ENCODE data around the gene PRKN. TPM values are rescaled to one million over a fixed set of nuclear protein-coding genes. Genes with fewer than 3 reads are reported as not detected.

The PRKN gene
- total RNA-seq, 6 experiments from 2014 or later = 0.32 TPM; not detected in 5

- Mint-ChIP-seq H3K4me1 (ENCODE audit: low read depth) (no peaks in the 10 kb centered on the region), H3K27ac (no peak overlapping the region), H3K9me3 (peaks cover 36% of the 10 kb centered on the region), H3K4me3 (no peak overlapping the region), H3K27me3 (ENCODE audit: insufficient read depth) (peaks cover 2% of the 10 kb centered on the region; the same call in 1 of the 2 replicates), H3K36me3 (ENCODE audit: low read depth) (no peaks in the 10 kb centered on the region)
- no peak for DNase-seq
- no peak for TF ChIP-seq CTCF (IDR thresholded peaks at IDR 0.05)
Measured at GRCh38 chr6:161745594-161746141, 981.9 kb downstream of the PRKN start.

- no peak overlapping the region for H3K27ac Mint-ChIP-seq
- DNase-seq = no peak
- no peaks in the 10 kb centered on the region for H3K36me3 Mint-ChIP-seq (ENCODE audit: low read depth)
- peaks cover 41% of the 10 kb centered on the region for H3K9me3 Mint-ChIP-seq
- TF ChIP-seq CTCF (IDR thresholded peaks at IDR 0.05) = no peak
- peaks cover 2% of the 10 kb centered on the region; the same call in 1 of the 2 replicates for H3K27me3 Mint-ChIP-seq (ENCODE audit: insufficient read depth)
- no peak overlapping the region for H3K4me3 Mint-ChIP-seq
- no peaks in the 10 kb centered on the region for H3K4me1 Mint-ChIP-seq (ENCODE audit: low read depth)
Measured at GRCh38 chr6:161745128-161745527, 982.4 kb downstream of the PRKN start.

- Mint-ChIP-seq H3K4me1 (ENCODE audit: low read depth) (no peaks in the 10 kb centered on the region), H3K36me3 (ENCODE audit: low read depth) (no peaks in the 10 kb centered on the region), H3K9me3 (peaks cover 41% of the 10 kb centered on the region), H3K27ac (no peak overlapping the region), H3K4me3 (no peak overlapping the region), H3K27me3 (ENCODE audit: insufficient read depth) (0 out of 2 replicates have a peak, but pooled peaks cover 2% of the 10 kb centered on the region)
- DNase-seq = no peak
- TF ChIP-seq CTCF (IDR thresholded peaks at IDR 0.05) = no peak
Measured at GRCh38 chr6:161744211-161745067, 983.1 kb downstream of the PRKN start.

GRCh38 chr6:161743509-161744178 lies 983.9 kb downstream of the PRKN start:
- Mint-ChIP-seq H3K9me3 (peaks cover 41% of the 10 kb centered on the region), H3K27me3 (ENCODE audit: insufficient read depth) (0 out of 2 replicates have a peak, but pooled peaks cover 2% of the 10 kb centered on the region), H3K27ac (no peak overlapping the region), H3K4me1 (ENCODE audit: low read depth) (no peaks in the 10 kb centered on the region), H3K36me3 (ENCODE audit: low read depth) (no peaks in the 10 kb centered on the region), H3K4me3 (no peak overlapping the region)
- DNase-seq = no peak
- no peak for TF ChIP-seq CTCF (IDR thresholded peaks at IDR 0.05)

GRCh38 chr6:161740486-161740885 lies 987.1 kb downstream of the PRKN start:
- Mint-ChIP-seq H3K4me1 (ENCODE audit: low read depth) (no peaks in the 10 kb centered on the region), H3K9me3 (peaks cover 44% of the 10 kb centered on the region), H3K36me3 (ENCODE audit: low read depth) (no peaks in the 10 kb centered on the region), H3K27me3 (ENCODE audit: insufficient read depth) (0 out of 2 replicates have a peak, but pooled peaks cover 2% of the 10 kb centered on the region), H3K4me3 (no peak overlapping the region), H3K27ac (no peak overlapping the region)
- no peak for TF ChIP-seq CTCF (IDR thresholded peaks at IDR 0.05)
- no peak for DNase-seq
